Peyer's patch (tissue), 4 donors: ENCODE measurements around the gene SLC13A3.

Experiments
- CTCF ChIP-seq, 6 experiments: fragments of 450-650 bp in 4 of 6; fragments of 200-600 bp in 2 of 6; sonication (generic) in 1 of 6; IDR thresholded peaks; one replicate each; pipeline ENCODE4 v1.5.1; 2017 to 2019; ENCODE audit warnings: antibody characterized with exemption in 6 of 6, mild to moderate bottlenecking in 3 of 6, moderate library complexity in 1 of 6
- POLR2A ChIP-seq, 2 donors: fragments of 450-650 bp; IDR thresholded peaks; one replicate each; pipeline ENCODE4 v1.5.1; 2017; ENCODE audit warnings: antibody characterized with exemption in 2 of 2, mild to moderate bottlenecking in 2 of 2, moderate library complexity in 2 of 2

GRCh38 chr20:46657618-46658017, 6.4 kb upstream of the SLC13A3 start:
- no peak for TF ChIP-seq POLR2A (IDR thresholded peaks at IDR 0.05)
- TF ChIP-seq CTCF (IDR thresholded peaks at IDR 0.05), result no peak
